Progenitor cell of endocrine pancreas (in vitro differentiated cells): Measurements from ENCODE around the gene TBC1D24. TPM values are rescaled to one million over a fixed set of nuclear protein-coding genes. Genes with fewer than 3 reads are reported as not detected.
"Not testable (repeated sequence)": the region's sequence is repeated elsewhere in the genome, so short reads cannot be mapped to it uniquely, and the experiment has no call there.

Experiments
- DNase-seq: peaks from one replicate; pipeline ENCODE4 v3.0.0; 2021; ENCODE audit warnings: low spot score; ENCODE audit not compliant: unreplicated experiment
- H3K27ac Mint-ChIP-seq: 2 replicates; pipeline ENCODE4 v1.8.0; 2021; ENCODE audit warnings: mild to moderate bottlenecking, moderate library complexity, mixed read lengths
- H3K27me3 Mint-ChIP-seq: 2 replicates; pipeline ENCODE4 v1.8.0; 2021; ENCODE audit warnings: mixed read lengths
- H3K36me3 Mint-ChIP-seq: 2 replicates; pipeline ENCODE4 v1.8.0; 2022; ENCODE audit warnings: mixed read lengths; ENCODE audit not compliant: insufficient read depth
- H3K4me1 Mint-ChIP-seq: 2 replicates; pipeline ENCODE4 v1.8.0; 2021; ENCODE audit warnings: low read depth, mixed read lengths
- H3K4me3 Mint-ChIP-seq: 2 replicates; pipeline ENCODE4 v1.8.0; 2021; ENCODE audit warnings: low read depth, mild to moderate bottlenecking, moderate library complexity, mixed read lengths
- H3K9me3 Mint-ChIP-seq: 2 replicates; pipeline ENCODE4 v1.8.0; 2021; ENCODE audit warnings: low read depth, mixed read lengths
- microRNA-seq: library from miRNA; unstranded; fragments of <30 nt; microRNA quantifications from one replicate; pipeline ENCODE4 v1.1.0, GENCODE V29; 2020; ENCODE audit warnings: borderline number of aligned reads; ENCODE audit not compliant: unreplicated experiment
- total RNA-seq: library from RNA; stranded (reverse); gene quantifications from 2 replicates; pipeline ENCODE4 v1.2.1, GENCODE V29; 2021
- TF ChIP-seq, protein P1 (sequence below): fragments of 200-600 bp; sonication (generic); IDR thresholded peaks from one replicate; pipeline ENCODE4 v1.5.0; 2021; ENCODE audit warnings: antibody characterized with exemption, mild to moderate bottlenecking; ENCODE audit not compliant: unreplicated experiment

Gene TBC1D24
- total RNA-seq, 1 donor from 2014 or later = 23.8 TPM

DNA sequence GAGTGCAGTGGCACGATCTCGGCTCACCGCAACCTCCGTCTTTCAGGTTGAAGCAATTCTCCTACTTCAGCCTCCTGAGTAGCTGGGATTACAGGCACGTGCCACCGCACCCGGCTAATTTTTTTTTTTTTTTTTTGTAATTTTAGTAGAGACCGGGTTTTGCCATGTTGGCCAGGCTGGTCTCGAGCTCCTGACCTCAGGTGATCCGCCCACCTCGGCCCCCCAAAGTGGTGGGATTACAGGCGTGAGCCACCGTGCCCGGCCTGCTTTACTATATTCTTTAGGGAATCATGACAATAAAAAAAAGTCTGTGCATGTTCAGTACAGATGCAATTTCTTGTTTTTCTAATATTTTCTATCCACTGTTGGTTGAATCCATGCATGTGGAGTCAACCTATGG lies 68.8 kb downstream of the TBC1D24 start:
- H3K4me3 Mint-ChIP-seq, DNase-seq, H3K36me3 Mint-ChIP-seq, H3K9me3 Mint-ChIP-seq, H3K27me3 Mint-ChIP-seq, H3K27ac Mint-ChIP-seq, H3K4me1 Mint-ChIP-seq: not testable (repeated sequence)

DNA sequence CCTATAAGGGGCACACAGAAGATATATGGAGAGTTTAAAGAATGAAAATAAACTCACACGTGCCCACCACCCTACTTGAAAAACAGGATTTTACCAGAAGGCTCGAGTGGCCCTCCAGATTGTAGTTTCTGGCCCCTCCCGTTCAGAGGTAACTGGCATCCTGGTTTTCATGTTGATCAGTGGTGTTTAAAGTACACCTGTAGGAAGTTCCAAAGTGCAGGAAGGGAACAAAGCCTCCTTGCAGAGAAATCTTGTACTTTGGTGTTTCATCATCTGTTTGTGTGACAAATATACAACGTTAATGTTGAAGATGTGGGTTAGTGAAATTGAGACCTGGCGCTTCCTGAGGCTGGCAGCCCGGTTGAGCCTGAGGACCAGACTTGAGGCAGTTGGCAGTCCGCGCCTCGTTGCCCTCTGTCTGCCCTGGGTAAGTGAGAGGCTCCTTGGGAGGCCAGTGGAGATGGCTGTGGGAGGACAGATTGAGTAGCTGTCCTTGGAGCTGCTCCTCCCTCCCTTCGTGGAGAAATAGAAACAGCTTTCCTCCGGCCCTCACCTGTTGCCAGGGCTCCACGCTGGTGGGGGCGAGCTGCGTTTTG lies 75.5 kb downstream of the TBC1D24 start:
- not testable (repeated sequence) for H3K27me3 Mint-ChIP-seq, DNase-seq, H3K27ac Mint-ChIP-seq, H3K4me1 Mint-ChIP-seq, H3K4me3 Mint-ChIP-seq, H3K36me3 Mint-ChIP-seq, H3K9me3 Mint-ChIP-seq

DNA sequence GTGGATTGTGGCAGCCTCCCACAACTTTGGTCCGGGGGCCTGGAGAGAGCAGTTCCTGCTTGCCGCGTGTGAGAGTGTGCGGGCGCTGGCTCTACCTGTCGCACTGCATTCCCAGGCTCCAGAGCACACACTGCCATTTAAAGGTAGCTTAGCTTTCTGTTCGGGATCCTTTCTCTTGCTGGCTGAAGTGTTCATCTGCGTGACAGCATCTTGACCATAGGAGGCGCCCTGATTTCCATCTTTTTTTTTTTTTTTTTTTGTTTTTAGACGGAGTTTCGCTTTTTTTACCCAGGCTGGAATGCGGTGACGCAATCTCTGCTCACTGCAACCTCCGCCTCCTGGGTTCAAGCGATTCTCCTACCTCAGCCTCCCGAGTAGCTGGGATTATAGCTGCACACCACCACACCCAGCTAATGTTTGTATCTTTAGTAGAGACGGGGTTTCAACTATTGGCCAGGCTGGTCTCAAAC lies 76.5 kb downstream of the TBC1D24 start:
- not testable (repeated sequence) for H3K27me3 Mint-ChIP-seq, H3K36me3 Mint-ChIP-seq, H3K4me1 Mint-ChIP-seq, H3K4me3 Mint-ChIP-seq, H3K9me3 Mint-ChIP-seq, DNase-seq
- TF ChIP-seq, protein P1, sequence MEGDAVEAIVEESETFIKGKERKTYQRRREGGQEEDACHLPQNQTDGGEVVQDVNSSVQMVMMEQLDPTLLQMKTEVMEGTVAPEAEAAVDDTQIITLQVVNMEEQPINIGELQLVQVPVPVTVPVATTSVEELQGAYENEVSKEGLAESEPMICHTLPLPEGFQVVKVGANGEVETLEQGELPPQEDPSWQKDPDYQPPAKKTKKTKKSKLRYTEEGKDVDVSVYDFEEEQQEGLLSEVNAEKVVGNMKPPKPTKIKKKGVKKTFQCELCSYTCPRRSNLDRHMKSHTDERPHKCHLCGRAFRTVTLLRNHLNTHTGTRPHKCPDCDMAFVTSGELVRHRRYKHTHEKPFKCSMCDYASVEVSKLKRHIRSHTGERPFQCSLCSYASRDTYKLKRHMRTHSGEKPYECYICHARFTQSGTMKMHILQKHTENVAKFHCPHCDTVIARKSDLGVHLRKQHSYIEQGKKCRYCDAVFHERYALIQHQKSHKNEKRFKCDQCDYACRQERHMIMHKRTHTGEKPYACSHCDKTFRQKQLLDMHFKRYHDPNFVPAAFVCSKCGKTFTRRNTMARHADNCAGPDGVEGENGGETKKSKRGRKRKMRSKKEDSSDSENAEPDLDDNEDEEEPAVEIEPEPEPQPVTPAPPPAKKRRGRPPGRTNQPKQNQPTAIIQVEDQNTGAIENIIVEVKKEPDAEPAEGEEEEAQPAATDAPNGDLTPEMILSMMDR = peak; percentile 55
- peak overlapping the region; percentile 85 for H3K27ac Mint-ChIP-seq

DNA sequence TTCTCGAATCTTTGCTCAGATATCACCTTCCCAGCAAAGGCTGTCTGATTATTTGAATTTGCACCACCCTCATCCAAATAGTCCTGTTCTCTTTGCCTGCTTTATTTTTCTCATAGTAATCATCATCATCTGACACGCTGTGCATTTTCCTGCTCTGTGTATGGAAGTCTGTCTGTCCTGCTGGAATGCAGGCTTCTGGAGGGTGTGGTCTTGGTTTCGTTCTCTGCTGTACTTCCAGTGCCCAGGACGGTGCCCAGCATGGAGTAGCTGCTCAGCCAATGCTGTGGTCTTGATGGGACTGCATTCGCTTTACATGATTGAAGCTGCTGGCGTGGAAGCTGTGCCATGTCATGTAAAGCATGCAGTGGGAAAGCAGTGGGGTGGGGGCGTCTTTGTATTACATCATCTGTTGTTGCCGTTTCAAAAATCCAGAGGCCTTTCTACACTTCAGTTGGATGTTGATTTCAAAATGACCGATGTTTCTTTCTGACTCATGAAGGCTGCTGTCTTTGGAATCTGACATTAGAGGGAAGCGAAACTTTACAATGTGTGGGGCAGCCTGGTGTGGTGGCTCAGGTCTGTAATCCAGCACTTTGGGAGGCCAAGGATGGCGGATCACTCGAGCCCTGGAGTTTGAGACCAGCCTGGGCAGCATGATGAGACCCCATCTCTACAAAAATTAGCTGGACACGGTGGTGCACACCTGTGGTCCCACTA lies 79.9 kb downstream of the TBC1D24 start:
- H3K4me3 Mint-ChIP-seq, H3K9me3 Mint-ChIP-seq, H3K4me1 Mint-ChIP-seq, H3K27me3 Mint-ChIP-seq, H3K27ac Mint-ChIP-seq, DNase-seq, H3K36me3 Mint-ChIP-seq: not testable (repeated sequence)

Small RNAs within 50 kb of the gene (microRNA-seq; reads per million reads assigned to microRNA genes)
- gene MIR3178 (not detected), gene MIR6767 (not detected), gene MIR6768 (not detected)

Other genes with a start within 250 kb of the TBC1D24 start
- gene DNASE1L2, start 238.7 kb upstream of the TBC1D24 start, total RNA-seq = 1.7 and 2.1 TPM in 2 replicates
- gene ECI1, start 223.5 kb upstream of the TBC1D24 start, total RNA-seq = 69.2 and 72.6 TPM in 2 replicates
- 231 and 237 TPM in 2 replicates for gene RNPS1, start 207.0 kb upstream of the TBC1D24 start, total RNA-seq
- gene ABCA3, start 134.4 kb upstream of the TBC1D24 start, total RNA-seq = 6.9 and 7.6 TPM in 2 replicates
- gene CCNF, start 45.7 kb upstream of the TBC1D24 start, total RNA-seq = 26.5 and 27.8 TPM in 2 replicates
- 27.4 and 32.2 TPM in 2 replicates for gene TEDC2, start 15.0 kb upstream of the TBC1D24 start, total RNA-seq
- 2.4 and 2.5 TPM in 2 replicates for gene NTN3, start 3.8 kb upstream of the TBC1D24 start, total RNA-seq
- gene ATP6V0C, start 38.8 kb downstream of the TBC1D24 start, total RNA-seq = 158 and 169 TPM in 2 replicates
- gene AMDHD2, start 45.2 kb downstream of the TBC1D24 start, total RNA-seq = 38.7 and 40.8 TPM in 2 replicates
- gene CEMP1, start 56.3 kb downstream of the TBC1D24 start, total RNA-seq = 0.58 and 0.62 TPM in 2 replicates
- gene PDPK1, start 62.9 kb downstream of the TBC1D24 start, total RNA-seq = 45.0 and 45.1 TPM in 2 replicates
- gene KCTD5, start 207.4 kb downstream of the TBC1D24 start, total RNA-seq = 21.4 and 24.5 TPM in 2 replicates
- 6.3 and 6.6 TPM in 2 replicates for gene PRSS27, start 245.1 kb downstream of the TBC1D24 start, total RNA-seq